H7 (cell line): ENCODE measurements around the gene SIRT5. TPM values are rescaled to one million over a fixed set of nuclear protein-coding genes. Genes with fewer than 3 reads are reported as not detected.

ENCODE experiments used
- DNase-seq: peaks from one replicate; pipeline ENCODE4 v3.0.0; 2012
- H3K27me3 ChIP-seq: 2 replicates; pipeline ENCODE4 v1.6.0; 2011; ENCODE audit warnings: mild to moderate bottlenecking, low read length; ENCODE audit not compliant: control insufficient read depth, insufficient read depth
- H3K36me3 ChIP-seq: replicated peaks from 2 replicates; pipeline ENCODE4 v1.5.1; 2011; ENCODE audit warnings: low read length; ENCODE audit not compliant: control insufficient read depth, insufficient read depth
- H3K4me3 ChIP-seq: 2 replicates; pipeline ENCODE4 v1.5.1; 2011; ENCODE audit warnings: low read depth, mild to moderate bottlenecking, control low read depth, low read length, moderate library complexity; ENCODE audit not compliant: insufficient read depth
- total RNA-seq: library from RNA; depleted of rRNA; stranded (reverse); fragments of >200 nt; shearing (Covaris generic); gene quantifications from 2 replicates; pipeline ENCODE4 v1.2.3, GENCODE V29; 2014; rRNA removed

SIRT5 gene
- total RNA-seq, 1 experiment from 2014 or later, result 9.8 TPM

- no peak overlapping the region for H3K4me3 ChIP-seq
These were observed 81.3 kb downstream of the SIRT5 start for GRCh38 chr6:13655700-13656099.

GRCh38 chr6:13660273-13660672, 85.9 kb downstream of the SIRT5 start:
- DNase-seq, result no peak
- H3K4me3 ChIP-seq, result no peak overlapping the region
- no peaks in the 10 kb centered on the region for H3K36me3 ChIP-seq
- no peaks in the 10 kb centered on the region for H3K27me3 ChIP-seq

More at GRCh38 chr6:13655700-13656099, 81.3 kb downstream of the SIRT5 start:
- Histone ChIP-seq H3K36me3 (no peaks in the 10 kb centered on the region), H3K27me3 (no peaks in the 10 kb centered on the region)
- DNase-seq, result no peak

GRCh38 chr6:13660893-13661292, 86.5 kb downstream of the SIRT5 start:
- Histone ChIP-seq H3K27me3 (no peaks in the 10 kb centered on the region), H3K4me3 (no peak overlapping the region), H3K36me3 (no peaks in the 10 kb centered on the region)
- no peak for DNase-seq

- H3K36me3 ChIP-seq, result no peaks in the 10 kb centered on the region
- DNase-seq, result no peak
- no peak overlapping the region for H3K4me3 ChIP-seq
- H3K27me3 ChIP-seq, result no peaks in the 10 kb centered on the region
These were observed 87.2 kb downstream of the SIRT5 start for GRCh38 chr6:13661647-13662046.

- no peak for DNase-seq
- H3K4me3 ChIP-seq, result no peak overlapping the region
- no peaks in the 10 kb centered on the region for H3K36me3 ChIP-seq
- no peaks in the 10 kb centered on the region for H3K27me3 ChIP-seq
These were observed 88.4 kb downstream of the SIRT5 start for GRCh38 chr6:13662651-13663334.

- DNase-seq, result no peak
- no peak overlapping the region for H3K4me3 ChIP-seq
- H3K36me3 ChIP-seq, result no peaks in the 10 kb centered on the region
- no peaks in the 10 kb centered on the region for H3K27me3 ChIP-seq
These were observed 89.6 kb downstream of the SIRT5 start for GRCh38 chr6:13663986-13664385.

Other genes starting within 250 kb of the SIRT5 start
- gene TBC1D7, start 246.1 kb upstream of the SIRT5 start, total RNA-seq, result 35.2 and 42.1 TPM in 2 replicates
- gene GFOD1, start 87.0 kb upstream of the SIRT5 start, total RNA-seq, result 3.4 and 4.4 TPM in 2 replicates
- 46.9 and 58.8 TPM in 2 replicates for gene NOL7, start 40.7 kb downstream of the SIRT5 start, total RNA-seq
- 23.6 and 30.7 TPM in 2 replicates for gene RANBP9, start 137.2 kb downstream of the SIRT5 start, total RNA-seq
- gene MCUR1, start 240.0 kb downstream of the SIRT5 start, total RNA-seq, result 16.0 and 21.4 TPM in 2 replicates